GM21390 (cell line): ENCODE measurements around the gene BBS12.

Experiments used
- ATAC-seq: cut with Tn5 transposase; IDR thresholded peaks from one replicate; pipeline ENCODE4 v1.9.1; 2021; ENCODE audit not compliant: unreplicated experiment

Gene BBS12

DNA sequence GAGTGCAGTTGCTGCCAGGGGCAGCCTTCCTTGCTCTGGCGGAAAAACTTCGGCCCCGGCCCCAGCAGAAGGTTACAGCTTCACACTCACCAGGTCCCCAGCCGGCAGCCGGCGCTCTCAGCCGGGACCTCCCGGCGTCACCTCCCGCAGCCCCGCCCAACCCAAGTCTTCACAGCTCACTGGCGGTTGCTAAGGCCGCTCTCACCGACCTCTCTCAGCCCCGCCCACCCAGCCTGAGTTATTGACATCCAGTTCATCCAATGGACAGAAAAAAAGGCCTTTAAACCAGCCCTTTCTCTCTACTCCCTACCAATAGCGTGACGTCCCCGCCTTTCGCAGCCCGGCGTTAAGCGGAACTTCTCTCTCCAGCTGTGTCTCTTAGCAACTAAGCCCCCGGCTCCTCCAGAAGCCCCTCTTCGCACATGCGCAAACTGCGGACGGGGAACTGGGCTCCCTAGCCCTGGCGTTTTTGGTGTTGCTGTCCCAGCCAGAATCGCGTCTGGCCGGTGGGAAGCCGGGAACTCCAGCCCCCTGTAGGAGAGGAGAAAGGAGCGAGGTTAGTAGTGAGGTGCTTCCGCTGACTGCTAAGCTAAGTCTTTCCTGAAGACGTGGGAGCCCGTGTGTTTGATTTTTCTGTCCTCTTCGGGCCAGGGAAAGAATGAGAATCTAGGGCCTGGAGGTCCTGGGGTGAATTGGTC is at the start of gene BBS12:
TSS of gene BBS12 (plus strand) at position 376 of the 698 bp plus-strand sequence. CDS start 9,189 bp downstream, outside the sequence.
- peak; percentile 100 for ATAC-seq

DNA sequence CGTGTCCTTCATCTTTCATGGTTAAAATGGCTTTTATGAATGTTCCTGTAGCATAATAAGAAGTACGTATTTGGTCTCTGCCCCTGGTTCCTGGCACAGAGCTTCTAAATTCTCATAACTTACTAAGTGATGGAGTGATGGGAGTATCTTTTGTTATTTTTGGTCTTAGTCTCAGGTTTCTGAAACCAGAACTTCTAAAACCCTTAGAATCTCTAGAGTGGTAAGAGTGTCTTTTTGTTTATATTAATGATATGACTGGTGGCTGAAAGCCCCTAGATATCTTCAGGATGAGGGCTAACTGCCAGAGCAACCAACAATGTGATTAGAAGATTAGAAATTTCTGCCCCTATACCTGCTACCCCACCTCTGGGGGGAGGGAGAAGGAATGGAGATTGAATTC is 45.8 kb upstream of the BBS12 start:
- no peak for ATAC-seq

DNA sequence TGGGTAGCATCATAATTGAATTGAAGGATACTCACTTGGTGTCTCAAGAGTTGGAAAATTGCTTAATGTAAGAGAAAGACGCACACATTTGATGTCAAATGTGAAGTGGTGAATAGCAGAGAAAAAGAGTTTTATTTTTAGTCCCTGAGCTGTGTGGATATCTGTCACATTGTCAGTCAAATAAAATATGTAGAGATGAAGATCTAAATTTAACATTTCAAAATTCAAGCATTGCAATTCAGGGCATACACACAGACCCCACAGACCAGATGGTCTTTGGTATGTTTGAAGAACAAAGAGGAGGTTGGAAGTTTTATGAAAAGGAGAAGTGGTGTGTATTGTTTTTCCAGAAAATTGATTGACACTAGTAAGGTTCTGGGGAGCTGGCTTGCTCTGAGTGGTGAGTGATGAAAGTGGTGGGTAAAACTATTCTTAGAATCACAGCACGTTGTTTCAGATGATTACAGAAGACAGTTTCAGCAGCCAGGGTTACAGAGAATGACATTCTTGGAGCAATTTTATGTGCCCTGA is 44.9 kb upstream of the BBS12 start:
- peak; percentile 61 for ATAC-seq

DNA sequence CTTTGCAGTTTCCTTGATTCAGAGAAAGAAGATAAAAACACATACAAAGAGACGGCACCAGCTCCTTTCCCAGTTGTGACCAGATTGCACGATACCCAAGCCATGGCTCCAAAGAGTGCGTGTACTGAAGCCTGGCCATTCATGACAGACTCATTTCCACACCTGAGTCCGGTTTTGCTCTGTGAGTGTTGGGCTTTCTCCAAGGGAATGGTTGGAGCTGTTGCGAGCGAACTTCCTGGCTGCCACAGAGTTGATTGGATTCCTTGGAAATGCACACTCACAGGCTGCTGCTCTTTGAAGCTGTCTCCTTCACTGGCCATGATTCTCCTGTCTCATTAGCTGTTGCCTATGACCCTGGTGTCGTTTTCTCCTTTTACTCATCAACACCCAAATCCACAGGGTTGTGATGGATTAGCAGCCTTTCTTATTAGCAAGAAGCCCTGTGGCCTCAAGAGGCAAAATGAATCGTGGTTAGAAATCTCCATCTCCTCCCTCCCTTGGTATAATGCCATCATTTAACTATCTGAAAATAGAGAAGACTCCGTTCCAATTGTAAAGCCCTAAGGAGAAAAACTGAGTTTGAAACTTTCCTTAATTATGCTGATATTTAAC is 43.9 kb upstream of the BBS12 start:
- no peak for ATAC-seq

DNA sequence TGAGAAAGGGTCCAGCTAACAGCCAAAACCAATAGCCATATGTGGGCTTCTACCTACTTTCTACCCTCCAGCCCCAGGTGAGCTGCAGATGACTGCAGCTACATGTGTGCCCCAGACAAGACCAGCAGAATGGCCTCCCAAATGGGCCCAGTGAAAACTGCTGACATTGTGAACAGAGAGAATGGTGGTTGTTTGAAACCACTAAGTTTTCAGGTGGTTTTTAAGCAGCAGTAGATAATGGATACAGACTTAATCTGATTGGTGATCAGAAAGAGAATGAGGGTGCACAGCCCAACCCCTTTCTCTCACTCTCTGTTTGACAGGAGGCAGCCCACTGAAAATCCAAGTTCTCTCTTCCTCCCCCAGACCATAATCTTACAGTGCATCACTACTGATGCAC is 42.5 kb upstream of the BBS12 start:
- ATAC-seq = peak; percentile 95

DNA sequence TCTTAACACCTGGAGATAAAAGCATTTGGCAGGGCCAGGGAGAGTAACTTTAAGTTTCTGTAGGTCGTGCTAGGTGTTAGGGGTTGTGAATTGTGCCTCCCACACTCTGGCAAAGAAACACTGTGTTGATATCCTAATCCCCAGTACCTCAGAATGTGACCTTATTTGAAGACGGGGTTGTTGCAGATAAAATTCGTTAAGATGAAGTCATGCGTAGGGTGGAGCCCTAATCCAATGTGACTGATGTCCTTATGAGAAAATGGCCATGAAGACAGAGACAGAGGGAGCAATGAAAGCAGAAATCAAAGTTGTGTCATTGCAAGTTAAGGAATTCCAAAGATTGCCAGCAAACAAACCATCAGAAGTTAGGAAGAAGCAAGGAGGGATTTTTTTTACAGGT is 40.5 kb upstream of the BBS12 start:
- no peak for ATAC-seq

DNA sequence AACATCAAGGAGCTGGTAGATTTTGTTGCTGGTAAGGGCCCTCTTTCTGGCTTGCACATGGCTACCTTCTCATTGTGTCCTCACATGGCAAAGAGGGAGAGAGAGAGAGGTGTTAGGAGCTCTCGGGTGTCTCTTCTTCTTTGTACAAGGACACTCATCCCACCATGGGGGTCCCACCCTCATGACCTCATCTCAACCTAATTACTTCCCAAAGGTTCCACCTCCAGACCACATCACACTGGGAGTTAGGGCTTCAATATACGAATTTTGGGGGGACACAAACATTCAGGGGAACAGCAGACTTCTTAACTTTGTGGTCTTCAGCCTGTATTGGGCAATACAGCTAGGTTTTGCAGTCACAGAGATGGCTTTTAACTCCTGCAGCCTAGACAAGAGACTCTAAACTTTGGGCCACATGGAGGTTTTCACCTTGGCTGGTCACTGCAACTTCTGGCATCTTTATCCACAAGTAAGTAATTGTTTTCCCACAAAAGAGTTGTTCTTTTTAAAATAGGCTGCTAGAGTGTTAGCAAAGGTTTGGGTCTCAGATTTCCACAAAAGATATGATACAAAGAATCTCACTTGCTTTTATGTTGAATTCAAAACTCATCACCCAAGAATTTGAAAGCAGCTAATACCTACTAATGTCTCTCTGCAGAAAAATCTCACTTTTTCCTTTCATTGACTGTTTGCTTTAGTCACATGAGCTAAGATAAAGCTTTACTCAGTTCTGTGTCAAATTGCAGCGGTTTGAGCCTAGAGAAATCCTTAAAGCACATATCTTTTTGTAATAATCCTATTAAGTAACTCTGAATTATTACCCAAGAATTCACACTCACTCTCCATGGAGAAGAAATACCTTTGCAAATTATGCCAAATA is 39.6 kb upstream of the BBS12 start:
- ATAC-seq = no peak

DNA sequence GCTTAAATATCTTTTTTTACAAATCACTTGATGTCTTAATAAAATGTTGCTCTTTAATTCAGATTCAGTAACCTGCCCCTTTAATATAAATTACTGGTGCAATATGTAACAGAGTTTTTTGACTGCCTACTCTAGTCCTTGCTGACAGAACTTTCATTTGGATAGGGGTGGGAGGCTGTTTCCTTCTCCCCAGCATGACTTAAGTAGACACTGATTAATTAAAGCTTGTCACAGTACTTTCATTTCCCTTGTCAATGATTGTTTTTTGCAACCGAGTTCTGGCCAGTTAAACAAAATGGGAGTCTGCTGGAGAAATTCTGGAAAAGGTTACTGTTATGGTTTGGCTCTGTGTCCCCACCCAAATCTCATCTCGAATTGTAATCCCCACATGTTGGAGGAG is 37.3 kb upstream of the BBS12 start:
- ATAC-seq = no peak

DNA sequence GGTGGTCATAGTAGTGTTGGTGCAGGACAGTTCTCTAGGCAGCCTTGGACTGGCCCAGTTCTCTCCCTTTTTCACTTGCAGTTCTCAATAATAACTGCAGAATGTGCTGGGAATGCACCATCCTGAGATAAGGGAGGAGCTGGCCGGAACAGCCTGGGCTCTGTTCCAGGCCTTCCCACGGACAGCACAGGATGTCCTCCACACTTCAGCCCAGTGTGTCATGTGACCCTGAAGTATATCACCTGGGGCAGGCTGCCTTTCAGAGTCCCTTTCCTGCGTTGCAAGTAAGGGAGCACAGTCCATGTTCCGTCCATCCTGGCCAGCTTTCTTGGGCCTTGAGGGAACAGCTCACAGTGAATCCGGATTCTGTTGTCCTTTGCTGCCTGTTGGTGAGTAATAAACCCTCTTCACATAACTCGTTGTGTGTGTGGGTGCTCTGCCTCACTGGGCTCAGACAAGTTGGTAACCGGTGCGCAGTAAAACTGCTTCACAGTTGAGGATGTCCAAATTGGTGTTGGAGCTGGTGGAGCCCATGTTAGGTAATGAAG is 32.3 kb upstream of the BBS12 start:
- ATAC-seq = no peak

DNA sequence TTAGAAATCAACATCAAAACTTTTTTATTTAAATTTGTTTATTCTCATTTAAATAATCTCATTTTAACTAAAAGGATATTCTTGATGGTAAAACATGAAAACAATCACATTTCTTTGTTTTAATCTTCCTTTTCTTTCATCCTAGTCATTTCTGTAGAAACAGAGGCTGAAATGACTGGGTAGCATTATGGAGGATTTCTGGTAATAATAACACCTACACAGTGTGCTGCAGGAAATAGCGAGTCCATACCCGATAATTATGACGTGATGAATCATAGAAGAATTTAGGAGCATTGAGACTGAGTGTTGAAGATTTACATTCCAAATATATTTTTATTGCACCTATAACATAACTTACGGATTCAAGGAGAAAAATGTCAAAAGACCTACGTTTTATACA is 31.4 kb upstream of the BBS12 start:
- no peak for ATAC-seq

DNA sequence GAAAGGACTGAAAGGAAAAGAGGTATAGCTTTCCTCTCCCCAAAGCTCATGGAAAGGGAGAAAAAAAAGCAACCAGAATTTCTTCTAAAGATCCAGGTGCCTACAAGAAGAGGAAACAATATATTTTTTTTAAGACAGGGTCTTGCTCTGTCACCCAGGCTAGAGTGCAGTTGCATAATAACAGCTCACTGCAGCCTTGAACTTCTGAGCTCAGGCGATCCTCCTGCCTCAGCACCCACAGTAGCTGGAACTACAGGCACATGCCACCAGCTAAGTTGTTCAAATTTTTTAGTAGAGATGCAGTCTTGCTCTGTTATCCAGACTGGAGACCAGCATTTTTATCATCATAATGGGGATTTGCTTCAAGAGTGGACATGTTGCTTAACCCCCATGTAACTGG is 30.5 kb upstream of the BBS12 start:
- no peak for ATAC-seq

DNA sequence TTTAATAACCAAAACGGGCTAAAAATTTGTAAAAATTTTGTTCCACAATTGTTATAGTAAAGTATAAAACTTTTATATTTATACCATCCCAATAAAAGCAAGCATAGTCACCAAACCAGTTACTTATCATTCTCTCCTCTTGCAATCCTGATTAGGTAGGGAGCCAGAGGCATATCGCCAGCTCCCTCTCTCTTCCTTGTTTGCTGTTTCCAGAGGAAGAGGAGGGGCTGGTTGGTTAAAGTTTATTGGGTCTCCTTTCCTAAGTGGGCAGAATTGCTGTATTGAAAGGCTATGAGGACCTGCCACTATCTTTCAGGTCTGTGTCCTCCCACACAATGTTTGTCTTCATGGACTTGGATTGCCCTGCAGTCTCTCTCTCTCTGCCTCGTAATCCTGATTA is 29.6 kb upstream of the BBS12 start:
- ATAC-seq = no peak

DNA sequence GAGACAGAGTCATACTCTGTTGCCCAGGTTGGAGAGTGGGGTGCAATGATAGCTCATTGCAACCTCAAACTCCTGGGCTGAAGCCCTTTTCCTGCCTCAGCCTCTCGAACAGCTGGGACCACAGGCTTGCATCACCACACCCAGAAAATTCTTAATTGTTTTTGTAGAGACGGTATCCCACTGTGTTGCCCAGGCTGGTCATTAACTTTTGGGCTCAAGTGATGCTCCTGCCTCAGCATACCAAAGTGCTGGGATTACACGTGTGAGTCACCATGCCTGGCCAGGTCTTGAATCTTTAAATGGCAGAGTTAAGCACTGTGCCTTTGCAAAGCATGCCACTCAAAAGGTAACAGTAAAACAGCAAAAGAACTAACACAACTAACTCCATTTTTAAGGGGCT is 28.6 kb upstream of the BBS12 start:
- ATAC-seq = no peak

DNA sequence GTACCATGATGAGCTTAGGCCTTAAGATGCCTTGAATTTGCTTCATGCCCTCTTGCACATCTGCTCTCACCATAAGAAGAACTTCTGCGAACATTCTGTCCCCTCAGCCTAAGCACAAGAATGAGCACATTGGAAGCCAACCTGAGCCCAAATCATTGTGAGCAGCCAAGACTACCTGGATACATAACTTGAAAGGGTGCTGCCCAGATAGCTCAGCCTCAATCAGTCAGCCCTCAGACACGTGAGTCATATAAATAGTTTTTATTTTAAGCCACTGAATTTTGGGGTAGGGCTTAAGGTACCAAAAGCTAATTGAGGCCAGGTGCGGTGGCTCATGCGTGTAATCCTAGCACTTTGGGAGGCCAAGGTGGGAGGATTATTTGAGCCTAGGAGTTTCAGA is 27.5 kb upstream of the BBS12 start:
- ATAC-seq = no peak

DNA sequence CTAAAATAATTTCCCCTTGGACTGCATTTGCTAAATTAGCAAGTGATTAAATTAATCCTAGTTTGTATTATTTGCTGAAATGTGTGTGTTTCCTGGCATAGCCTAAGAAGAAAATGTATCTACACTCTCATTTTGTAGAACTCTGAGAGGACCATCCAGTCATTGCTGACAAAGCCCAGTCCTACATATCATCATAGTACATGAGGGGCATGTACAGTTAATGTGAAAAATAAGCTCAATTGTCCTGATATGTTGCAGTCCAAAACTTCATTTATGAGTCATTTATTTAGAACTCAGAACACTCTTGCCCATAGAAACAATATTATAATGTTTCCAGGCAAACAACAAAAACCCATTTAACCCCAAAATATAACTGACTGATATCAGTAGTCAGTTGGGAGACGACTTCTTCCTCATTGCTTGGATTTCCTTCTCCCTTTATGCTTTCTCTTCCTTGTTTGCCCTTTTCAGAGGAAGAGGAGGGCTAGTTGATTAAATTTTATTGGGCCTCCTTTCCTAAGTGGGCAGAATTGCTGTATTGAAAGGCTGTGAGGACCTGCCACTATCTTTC is 26.9 kb upstream of the BBS12 start:
- no peak for ATAC-seq

DNA sequence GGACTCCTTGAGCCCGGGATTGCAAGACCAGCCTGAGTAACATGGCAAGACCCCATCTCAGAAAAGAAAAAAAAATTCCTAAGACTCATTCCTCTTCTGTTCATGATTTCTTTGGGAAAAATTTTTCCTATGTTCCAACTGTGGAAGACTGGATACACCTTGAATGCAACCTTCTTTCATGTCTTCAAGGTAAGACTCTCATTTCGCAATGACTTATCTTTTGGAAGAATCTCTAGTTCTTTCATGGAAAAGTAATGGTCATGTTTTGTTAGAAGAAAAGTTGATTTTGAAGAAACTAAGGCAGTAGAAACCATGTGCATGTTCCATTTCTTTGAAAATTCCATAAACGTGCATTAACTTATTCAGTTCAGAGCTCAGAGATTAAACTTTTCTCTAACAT is 26.0 kb upstream of the BBS12 start:
- no peak for ATAC-seq

DNA sequence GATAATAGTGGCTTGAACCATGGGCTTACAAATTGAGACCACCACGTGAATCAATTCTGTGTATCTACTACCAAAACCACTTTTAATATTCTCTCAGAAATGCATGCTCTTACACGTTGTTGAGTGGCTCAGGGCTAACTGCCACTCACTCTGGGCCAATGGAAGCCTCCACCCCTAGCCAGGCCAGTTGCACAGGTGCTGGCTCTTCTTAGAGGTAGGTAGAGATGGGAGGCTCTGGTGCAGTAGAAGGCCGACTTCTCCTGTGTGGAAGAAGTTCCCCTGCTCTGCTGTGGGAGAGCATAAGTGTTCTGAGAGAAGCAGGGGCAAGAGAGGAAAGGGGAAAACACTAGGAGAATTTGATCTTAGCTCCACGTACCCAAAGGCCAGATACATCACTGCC is 25.0 kb upstream of the BBS12 start:
- no peak for ATAC-seq

DNA sequence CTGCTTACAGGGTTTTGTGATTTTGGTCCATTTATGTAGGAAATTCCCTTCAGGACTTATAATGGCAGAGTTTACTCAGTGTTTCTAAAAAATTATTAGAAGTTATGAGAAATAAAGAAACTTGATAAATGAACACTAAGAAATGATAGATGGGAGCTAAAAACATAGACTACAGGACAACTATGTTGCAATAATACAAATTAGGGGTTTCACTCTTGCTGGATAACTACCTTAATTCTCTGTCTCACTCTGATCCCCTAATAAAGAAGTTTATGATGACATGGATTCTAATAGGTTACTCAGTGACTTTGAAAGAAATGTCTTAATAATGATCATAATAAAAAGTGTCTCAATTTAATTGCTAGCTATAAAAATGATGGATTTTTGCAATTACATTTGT is 23.3 kb upstream of the BBS12 start:
- ATAC-seq = no peak

DNA sequence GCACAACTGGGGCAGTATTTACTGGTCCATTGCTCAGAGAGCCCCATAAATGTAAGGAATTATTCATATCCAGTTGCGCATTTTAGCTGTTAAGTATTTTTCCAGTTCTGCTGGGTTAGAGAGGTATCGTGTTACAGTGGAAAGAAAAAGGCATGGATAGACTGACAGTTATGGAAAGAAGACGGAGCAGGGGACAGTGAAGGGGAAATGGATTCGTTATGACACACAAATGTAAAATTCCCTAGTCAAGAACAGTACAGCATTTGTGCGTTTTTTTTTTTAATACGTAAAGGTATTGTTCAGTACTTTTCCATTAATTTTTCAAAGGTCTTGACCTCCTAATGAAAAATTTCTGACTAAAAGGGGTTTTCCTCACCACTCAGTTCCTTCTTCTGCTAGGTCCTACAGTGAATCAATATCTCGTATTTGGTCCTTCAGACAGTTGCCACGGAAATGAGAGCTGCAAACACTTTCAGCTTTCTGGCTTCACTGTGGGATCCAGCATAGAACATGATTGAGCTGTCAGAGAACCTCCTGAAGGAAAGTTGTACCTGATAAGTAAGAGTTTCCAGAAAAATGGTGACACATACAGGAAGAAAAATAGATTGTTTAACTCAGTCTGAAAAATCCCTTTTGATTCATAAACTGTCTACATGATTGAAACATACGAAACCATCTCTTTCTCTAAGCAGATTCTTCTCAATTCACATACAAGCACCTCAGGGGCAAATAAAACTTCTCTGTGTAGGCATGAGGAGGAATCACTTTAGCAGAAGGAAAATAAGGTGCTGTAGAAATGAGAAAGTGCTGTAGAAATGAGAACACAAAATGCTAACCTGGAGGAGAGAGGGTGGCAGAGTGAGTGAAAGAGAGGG is 21.8 kb upstream of the BBS12 start:
- peak; percentile 76 for ATAC-seq

DNA sequence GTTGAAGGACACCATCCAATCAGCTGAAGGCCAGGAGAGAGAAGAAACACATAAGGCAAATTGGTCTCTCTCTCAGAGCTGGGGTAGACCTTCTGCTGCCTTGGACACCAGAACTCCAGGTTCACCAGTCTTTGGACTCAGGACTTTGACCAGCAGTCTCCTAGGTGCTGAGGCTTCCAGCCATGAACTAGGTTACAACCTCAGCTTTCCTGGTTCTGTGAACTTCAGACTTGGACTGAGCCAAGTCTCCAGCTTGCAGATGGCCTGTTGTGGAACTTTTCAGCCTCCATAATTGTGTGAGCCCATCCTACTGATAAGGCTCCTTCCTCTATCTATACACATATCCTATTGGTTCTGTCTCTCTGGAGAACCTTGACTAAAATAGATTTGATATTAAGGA is 20.6 kb upstream of the BBS12 start:
- ATAC-seq = no peak
